Measurements from ENCODE around the gene TNFRSF19. TPM values are rescaled to one million over a fixed set of nuclear protein-coding genes. Genes with fewer than 3 reads are reported as not detected.

The TNFRSF19 gene
- total RNA-seq, 1 donor from 2014 or later, result not detected

DNA sequence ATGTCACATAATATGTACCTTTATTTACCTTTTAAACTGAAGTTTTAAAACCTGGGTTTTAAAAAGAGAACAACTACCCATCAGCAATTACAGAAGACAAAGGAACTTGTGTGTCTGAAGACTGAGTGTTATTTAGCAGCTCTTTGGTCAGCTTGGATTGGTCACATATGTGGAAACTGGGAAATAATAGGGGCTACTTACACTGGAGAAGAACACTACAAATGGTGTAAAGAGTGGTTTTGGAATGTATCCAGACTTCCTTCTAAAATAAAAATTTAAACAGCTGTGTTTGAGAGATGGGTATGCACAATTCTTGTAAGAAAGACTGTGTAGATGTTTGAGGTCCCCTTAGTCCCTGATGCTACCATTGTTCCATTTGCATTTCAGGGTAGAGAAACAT is 13.3 kb downstream of the TNFRSF19 start:
- intact Hi-C loops (cut with micrococcal nuclease), result no loop called here
- POLR2A ChIA-PET, result no interaction called here
- H3K27me3 Mint-ChIP-seq, result peaks cover 28% of the 10 kb centered on the region

GRCh38 chr13:23584275-23584674 is 14.1 kb downstream of the TNFRSF19 start:
- H3K27ac Mint-ChIP-seq, result no peak overlapping the region
- no peaks in the 10 kb centered on the region for H3K9me3 Mint-ChIP-seq
- H3K4me3 Mint-ChIP-seq, result no peak overlapping the region
- H3K27me3 Mint-ChIP-seq, result peaks cover 30% of the 10 kb centered on the region
- H3K36me3 Mint-ChIP-seq (ENCODE audit: low read depth), result no peaks in the 10 kb centered on the region
- intact Hi-C loops (cut with micrococcal nuclease), result no loop called here
- TF ChIP-seq, protein P1, sequence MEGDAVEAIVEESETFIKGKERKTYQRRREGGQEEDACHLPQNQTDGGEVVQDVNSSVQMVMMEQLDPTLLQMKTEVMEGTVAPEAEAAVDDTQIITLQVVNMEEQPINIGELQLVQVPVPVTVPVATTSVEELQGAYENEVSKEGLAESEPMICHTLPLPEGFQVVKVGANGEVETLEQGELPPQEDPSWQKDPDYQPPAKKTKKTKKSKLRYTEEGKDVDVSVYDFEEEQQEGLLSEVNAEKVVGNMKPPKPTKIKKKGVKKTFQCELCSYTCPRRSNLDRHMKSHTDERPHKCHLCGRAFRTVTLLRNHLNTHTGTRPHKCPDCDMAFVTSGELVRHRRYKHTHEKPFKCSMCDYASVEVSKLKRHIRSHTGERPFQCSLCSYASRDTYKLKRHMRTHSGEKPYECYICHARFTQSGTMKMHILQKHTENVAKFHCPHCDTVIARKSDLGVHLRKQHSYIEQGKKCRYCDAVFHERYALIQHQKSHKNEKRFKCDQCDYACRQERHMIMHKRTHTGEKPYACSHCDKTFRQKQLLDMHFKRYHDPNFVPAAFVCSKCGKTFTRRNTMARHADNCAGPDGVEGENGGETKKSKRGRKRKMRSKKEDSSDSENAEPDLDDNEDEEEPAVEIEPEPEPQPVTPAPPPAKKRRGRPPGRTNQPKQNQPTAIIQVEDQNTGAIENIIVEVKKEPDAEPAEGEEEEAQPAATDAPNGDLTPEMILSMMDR (IDR thresholded peaks at IDR 0.05), result no peak
- ChIA-PET CTCF (no interaction called here), POLR2A (no interaction called here)
- DNase-seq (no peak), ATAC-seq (ENCODE audit: low read depth) (no peak)
- H3K4me1 Mint-ChIP-seq, result peaks cover 6% of the 10 kb centered on the region

More for the DNA sequence above, 13.3 kb downstream of the TNFRSF19 start:
- Mint-ChIP-seq H3K9me3 (no peaks in the 10 kb centered on the region), H3K4me1 (peaks cover 7% of the 10 kb centered on the region), H3K4me3 (no peak overlapping the region), H3K36me3 (ENCODE audit: low read depth) (no peaks in the 10 kb centered on the region), H3K27ac (no peak overlapping the region)
- no peak for DNase-seq
- ATAC-seq (ENCODE audit: low read depth), result no peak
- TF ChIP-seq, protein P1 (IDR thresholded peaks at IDR 0.05), result no peak
- CTCF ChIA-PET, result no interaction called here

DNA sequence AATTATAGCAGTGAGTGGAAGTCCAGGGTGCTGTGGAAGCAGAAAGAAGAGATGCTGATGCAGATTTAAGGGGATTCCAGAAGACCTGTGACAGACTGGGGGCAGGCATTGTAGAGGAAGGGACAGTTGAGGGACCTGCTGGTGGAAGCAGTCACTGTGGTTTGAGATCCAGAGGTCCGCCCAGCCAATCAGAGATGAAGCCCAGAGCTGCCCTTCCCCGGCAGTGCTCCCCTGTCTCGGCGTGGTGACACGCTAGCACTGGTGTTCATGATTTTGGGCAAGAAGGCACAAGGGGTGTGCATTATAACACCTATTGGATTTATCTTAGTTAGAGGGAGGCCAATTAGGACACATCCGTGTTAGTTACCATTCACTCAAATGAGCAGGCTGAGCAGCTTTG is 16.1 kb downstream of the TNFRSF19 start:
- ATAC-seq (ENCODE audit: low read depth), result no peak
- no peaks in the 10 kb centered on the region for H3K4me1 Mint-ChIP-seq
- no peaks in the 10 kb centered on the region for H3K9me3 Mint-ChIP-seq
- ChIA-PET CTCF (no interaction called here), POLR2A (no interaction called here)
- no peak overlapping the region for H3K4me3 Mint-ChIP-seq
- DNase-seq, result no peak
- peaks cover 23% of the 10 kb centered on the region for H3K27me3 Mint-ChIP-seq
- no peaks in the 10 kb centered on the region for H3K36me3 Mint-ChIP-seq (ENCODE audit: low read depth)
- intact Hi-C loops (cut with micrococcal nuclease), result no loop called here
- TF ChIP-seq, protein P1 (IDR thresholded peaks at IDR 0.05), result no peak
- no peak overlapping the region for H3K27ac Mint-ChIP-seq

DNA sequence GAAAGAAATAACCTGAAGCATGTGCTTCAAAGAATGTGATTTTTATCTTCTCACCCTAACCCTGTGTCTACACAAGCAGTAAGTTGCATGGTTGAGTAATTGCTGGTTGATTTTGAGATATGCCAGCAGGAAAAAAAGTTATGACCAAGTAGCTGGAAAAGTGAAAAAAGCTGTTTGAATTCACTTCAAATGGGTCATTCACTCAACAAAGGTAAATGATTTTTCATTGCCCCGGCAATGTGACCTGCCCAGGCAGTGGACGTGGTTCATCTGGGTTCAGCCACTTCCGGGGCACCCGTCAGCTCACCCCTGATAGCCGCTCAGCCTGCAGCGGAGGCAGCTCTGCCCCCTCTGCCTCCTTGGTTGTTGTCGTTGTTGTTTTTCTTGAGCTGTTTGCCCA is 18.5 kb downstream of the TNFRSF19 start:
- CTCF ChIA-PET, result no interaction called here

DNA sequence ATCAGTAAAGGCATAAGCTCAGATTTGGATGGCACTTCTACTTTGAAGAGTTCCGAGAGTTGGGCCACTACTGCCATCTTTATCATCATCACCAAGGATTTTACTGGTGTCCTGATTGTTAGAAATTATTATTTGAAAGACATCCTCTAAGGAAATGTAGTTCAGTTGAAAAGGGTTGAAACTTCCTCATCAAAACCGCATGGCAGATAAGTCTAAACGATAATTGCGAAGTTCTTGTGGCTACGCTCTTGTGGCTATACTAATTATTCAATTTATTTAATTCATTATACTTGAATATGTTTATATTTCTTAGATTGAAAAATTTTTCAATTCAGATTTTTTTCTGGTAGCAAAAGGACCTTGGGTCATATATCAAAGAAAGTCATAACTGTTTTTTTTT is 22.4 kb downstream of the TNFRSF19 start:
- no peak for DNase-seq
- H3K9me3 Mint-ChIP-seq, result no peaks in the 10 kb centered on the region
- POLR2A ChIA-PET, result no interaction called here
- H3K27me3 Mint-ChIP-seq, result peaks cover 32% of the 10 kb centered on the region
- no peak overlapping the region for H3K4me3 Mint-ChIP-seq
- no peaks in the 10 kb centered on the region for H3K36me3 Mint-ChIP-seq (ENCODE audit: low read depth)
- no peak overlapping the region for H3K27ac Mint-ChIP-seq
- CTCF ChIA-PET, result no interaction called here
- no peaks in the 10 kb centered on the region for H3K4me1 Mint-ChIP-seq
- TF ChIP-seq, protein P1 (IDR thresholded peaks at IDR 0.05), result no peak
- intact Hi-C loops (cut with micrococcal nuclease), result no loop called here
- ATAC-seq (ENCODE audit: low read depth), result no peak

More for the DNA sequence above, 18.5 kb downstream of the TNFRSF19 start:
- Mint-ChIP-seq H3K27ac (no peak overlapping the region), H3K4me3 (no peak overlapping the region), H3K9me3 (no peaks in the 10 kb centered on the region), H3K27me3 (peaks cover 29% of the 10 kb centered on the region), H3K4me1 (no peaks in the 10 kb centered on the region), H3K36me3 (ENCODE audit: low read depth) (no peaks in the 10 kb centered on the region)
- ATAC-seq (ENCODE audit: low read depth), result no peak
- TF ChIP-seq, protein P1 (IDR thresholded peaks at IDR 0.05), result no peak
- intact Hi-C loops (cut with micrococcal nuclease), result no loop called here
- POLR2A ChIA-PET, result no interaction called here
- DNase-seq, result no peak
